GM10266 (cell line): Measurements from ENCODE around the gene FTO.

Experiments
- DNase-seq: peaks from one replicate; pipeline ENCODE4 v3.0.0; 2012; ENCODE audit errors: extremely low spot score
- CTCF ChIP-seq: IDR thresholded peaks from 2 replicates; pipeline ENCODE4 v1.5.1; 2012; ENCODE audit warnings: mild to moderate bottlenecking, low read depth; ENCODE audit not compliant: control insufficient read depth, insufficient read depth; ENCODE audit errors: missing control alignments

FTO gene

DNA sequence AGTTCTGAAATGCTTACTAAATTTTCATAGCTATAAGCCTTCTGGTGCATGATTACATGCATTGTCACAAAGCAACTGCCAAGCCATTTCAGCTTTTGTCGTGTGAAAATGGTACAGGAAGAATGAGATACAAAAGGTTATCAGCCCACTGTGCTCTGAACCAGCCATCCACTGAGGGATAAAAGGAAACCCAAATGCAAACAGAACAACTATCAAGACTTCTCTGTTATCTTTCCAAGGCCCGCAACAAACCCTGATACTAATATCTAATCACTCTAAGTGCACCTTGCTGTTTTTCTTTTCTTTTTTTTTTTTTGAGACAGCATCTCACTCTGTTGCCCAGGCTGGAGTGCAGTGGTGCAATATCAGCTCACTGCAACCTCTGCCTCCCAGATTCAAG is 109.0 kb downstream of the FTO start:
- DNase-seq: no peak
- TF ChIP-seq CTCF: no peak

GRCh38 chr16:53814801-53815200 is 110.8 kb downstream of the FTO start:
- no peak for DNase-seq
- no peak for TF ChIP-seq CTCF

- DNase-seq: no peak
- no peak for TF ChIP-seq CTCF
Measured at GRCh38 chr16:53816211-53816836, 112.4 kb downstream of the FTO start.

GRCh38 chr16:53817117-53817755 is 113.3 kb downstream of the FTO start:
- no peak for TF ChIP-seq CTCF
- DNase-seq: no peak

DNA sequence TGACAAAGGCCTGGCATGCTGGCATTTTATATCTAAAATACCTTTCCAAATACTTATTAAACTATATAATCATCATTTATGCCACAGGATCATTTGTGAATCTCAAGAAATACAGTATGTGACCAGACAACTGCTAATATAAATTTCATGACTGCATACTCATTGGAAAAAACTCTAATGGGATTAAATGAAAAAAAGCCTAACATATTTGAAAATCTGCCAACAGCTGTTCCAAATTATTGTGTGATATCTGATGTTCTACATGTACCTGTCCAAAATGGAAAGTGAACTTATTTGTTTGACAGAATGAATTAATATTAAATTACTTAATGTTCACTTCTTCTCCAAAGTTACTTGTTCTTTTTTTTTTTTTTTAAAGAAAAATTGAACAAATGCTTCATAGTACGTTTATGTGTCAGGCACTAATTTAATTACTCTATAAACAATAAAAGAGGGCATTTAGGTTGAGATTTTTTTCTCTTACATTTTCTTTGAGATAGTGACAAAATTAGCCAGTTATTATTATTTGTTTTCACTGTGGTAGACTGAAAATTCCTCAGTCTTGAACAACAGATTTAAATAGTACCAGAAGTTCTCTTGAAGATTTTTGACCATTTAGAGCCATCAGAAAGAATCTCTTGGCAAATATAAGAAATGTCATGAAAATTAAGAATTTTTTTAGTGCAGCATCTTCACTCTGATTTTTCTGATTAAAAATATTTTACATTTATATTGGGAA is 114.0 kb downstream of the FTO start:
- no peak for TF ChIP-seq CTCF

GRCh38 chr16:53821487-53821886 is 117.5 kb downstream of the FTO start:
- no peak for DNase-seq
- no peak for TF ChIP-seq CTCF

More for the DNA sequence above, 114.0 kb downstream of the FTO start:
- DNase-seq: no peak
